Peyer's patch (tissue), 4 donors: ENCODE results near the gene KDM3A.

Experiments
- POLR2A ChIP-seq, 2 donors: fragments of 450-650 bp; IDR thresholded peaks; one replicate each; pipeline ENCODE4 v1.5.1; 2017; ENCODE audit warnings: antibody characterized with exemption in 2 of 2, mild to moderate bottlenecking in 2 of 2, moderate library complexity in 2 of 2
- TF ChIP-seq, protein P1 (sequence below), 6 experiments: fragments of 450-650 bp in 4 of 6; fragments of 200-600 bp in 2 of 6; sonication (generic) in 1 of 6; IDR thresholded peaks; one replicate each; pipeline ENCODE4 v1.5.1; 2017 to 2019; ENCODE audit warnings: antibody characterized with exemption in 6 of 6, mild to moderate bottlenecking in 3 of 6, moderate library complexity in 1 of 6

DNA sequence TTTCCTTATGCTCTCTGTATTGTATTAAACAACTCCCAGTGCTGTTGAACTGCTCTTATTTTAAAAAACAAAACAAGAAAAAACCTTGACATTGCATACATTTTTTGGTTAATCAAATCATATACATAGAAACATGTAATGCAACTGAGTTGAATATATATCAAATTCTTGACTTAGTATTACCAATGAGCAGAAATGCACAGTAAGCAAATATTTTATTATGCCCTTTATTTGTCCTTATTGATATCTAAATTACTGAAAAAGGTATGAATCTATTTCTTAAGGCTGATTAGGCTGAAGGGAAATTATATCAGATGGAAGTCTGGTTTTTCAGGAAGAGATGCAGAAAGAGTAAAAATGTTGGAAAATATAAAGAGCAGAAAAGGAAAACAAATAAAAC, 6.9 kb upstream of the KDM3A start:
- TF ChIP-seq, protein P1, sequence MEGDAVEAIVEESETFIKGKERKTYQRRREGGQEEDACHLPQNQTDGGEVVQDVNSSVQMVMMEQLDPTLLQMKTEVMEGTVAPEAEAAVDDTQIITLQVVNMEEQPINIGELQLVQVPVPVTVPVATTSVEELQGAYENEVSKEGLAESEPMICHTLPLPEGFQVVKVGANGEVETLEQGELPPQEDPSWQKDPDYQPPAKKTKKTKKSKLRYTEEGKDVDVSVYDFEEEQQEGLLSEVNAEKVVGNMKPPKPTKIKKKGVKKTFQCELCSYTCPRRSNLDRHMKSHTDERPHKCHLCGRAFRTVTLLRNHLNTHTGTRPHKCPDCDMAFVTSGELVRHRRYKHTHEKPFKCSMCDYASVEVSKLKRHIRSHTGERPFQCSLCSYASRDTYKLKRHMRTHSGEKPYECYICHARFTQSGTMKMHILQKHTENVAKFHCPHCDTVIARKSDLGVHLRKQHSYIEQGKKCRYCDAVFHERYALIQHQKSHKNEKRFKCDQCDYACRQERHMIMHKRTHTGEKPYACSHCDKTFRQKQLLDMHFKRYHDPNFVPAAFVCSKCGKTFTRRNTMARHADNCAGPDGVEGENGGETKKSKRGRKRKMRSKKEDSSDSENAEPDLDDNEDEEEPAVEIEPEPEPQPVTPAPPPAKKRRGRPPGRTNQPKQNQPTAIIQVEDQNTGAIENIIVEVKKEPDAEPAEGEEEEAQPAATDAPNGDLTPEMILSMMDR (IDR thresholded peaks at IDR 0.05): no peak
- no peak for TF ChIP-seq POLR2A (IDR thresholded peaks at IDR 0.05)
